Measurements from ENCODE around the gene RIMBP2.

DNA sequence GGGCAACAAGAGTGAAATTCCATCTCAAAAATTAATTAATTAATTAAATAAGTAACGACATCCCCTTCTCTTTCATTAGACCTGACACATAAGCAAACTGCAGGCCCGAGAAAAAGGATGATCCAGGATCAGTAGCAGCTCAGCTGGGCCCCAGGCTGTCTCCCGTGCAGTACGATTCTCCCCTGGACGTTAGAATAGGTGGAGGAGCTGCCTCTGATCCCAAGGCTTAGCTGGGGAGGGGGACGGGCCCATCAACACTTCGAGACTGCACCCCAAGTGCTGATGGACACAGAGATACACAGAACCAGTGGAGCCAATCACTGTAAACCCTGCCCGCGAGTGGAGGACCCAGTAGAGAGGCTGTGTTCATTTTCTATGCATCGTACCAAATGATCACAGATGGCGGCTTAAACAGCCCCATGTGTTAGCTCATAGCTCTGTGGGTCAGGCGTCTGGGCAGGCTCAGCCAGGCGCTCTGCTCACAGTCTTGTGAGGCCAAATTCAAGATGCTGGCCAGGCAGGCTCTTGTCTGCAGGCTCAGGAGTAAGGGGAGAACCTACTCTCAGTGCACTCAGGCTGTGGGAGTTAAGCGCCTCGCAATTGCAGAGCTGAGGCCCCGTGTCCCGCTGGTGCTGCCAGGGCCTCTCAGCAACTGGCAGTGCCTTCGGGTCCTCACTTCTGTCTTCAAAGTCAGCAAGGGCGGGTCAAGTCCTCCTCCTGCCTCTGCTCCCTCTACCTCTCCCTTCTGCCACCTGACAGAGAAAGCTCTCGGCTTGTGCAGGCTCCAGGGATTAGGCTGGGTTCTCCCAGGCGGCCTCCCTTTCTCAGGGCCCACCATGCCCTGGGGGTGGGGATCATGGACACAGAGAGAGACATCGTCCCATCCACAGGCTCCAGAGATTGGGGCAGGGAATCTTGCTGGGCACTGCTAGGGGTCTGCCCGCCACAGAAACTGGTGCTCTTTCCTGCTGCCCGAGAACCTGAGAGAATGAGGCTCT is 26.4 kb downstream of the RIMBP2 start:
- TF ChIP-seq POLR2A (IDR thresholded peaks at IDR 0.05), result no peak
- TF ChIP-seq, protein P1, sequence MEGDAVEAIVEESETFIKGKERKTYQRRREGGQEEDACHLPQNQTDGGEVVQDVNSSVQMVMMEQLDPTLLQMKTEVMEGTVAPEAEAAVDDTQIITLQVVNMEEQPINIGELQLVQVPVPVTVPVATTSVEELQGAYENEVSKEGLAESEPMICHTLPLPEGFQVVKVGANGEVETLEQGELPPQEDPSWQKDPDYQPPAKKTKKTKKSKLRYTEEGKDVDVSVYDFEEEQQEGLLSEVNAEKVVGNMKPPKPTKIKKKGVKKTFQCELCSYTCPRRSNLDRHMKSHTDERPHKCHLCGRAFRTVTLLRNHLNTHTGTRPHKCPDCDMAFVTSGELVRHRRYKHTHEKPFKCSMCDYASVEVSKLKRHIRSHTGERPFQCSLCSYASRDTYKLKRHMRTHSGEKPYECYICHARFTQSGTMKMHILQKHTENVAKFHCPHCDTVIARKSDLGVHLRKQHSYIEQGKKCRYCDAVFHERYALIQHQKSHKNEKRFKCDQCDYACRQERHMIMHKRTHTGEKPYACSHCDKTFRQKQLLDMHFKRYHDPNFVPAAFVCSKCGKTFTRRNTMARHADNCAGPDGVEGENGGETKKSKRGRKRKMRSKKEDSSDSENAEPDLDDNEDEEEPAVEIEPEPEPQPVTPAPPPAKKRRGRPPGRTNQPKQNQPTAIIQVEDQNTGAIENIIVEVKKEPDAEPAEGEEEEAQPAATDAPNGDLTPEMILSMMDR (IDR thresholded peaks at IDR 0.05), result no peak

Data from uterus (tissue), 2 donors.